ENCODE data around the gene KRTAP4-11.

GRCh38 chr17:41076788-41077187 lies 41.4 kb downstream of the KRTAP4-11 start:
- no peak for TF ChIP-seq CTCF (IDR thresholded peaks at IDR 0.05; ENCODE audit: low read length)
- TF ChIP-seq EZH2 (IDR thresholded peaks at IDR 0.05; ENCODE audit: borderline replicate concordance, low read length): no peak

All from OCI-LY1 (cell line).